Panc1 (cell line): ENCODE measurements around the gene VAC14.

Experiments used
- CTCF ChIP-seq: fragments of 450-650 bp; IDR thresholded peaks from 2 replicates; pipeline ENCODE4 v1.5.1; 2017; ENCODE audit warnings: mild to moderate bottlenecking
- POLR2AphosphoS5 ChIP-seq: IDR thresholded peaks from 2 replicates; pipeline ENCODE4 v1.6.1; 2012; ENCODE audit warnings: mild to moderate bottlenecking, low read depth, low read length, moderate library complexity

DNA sequence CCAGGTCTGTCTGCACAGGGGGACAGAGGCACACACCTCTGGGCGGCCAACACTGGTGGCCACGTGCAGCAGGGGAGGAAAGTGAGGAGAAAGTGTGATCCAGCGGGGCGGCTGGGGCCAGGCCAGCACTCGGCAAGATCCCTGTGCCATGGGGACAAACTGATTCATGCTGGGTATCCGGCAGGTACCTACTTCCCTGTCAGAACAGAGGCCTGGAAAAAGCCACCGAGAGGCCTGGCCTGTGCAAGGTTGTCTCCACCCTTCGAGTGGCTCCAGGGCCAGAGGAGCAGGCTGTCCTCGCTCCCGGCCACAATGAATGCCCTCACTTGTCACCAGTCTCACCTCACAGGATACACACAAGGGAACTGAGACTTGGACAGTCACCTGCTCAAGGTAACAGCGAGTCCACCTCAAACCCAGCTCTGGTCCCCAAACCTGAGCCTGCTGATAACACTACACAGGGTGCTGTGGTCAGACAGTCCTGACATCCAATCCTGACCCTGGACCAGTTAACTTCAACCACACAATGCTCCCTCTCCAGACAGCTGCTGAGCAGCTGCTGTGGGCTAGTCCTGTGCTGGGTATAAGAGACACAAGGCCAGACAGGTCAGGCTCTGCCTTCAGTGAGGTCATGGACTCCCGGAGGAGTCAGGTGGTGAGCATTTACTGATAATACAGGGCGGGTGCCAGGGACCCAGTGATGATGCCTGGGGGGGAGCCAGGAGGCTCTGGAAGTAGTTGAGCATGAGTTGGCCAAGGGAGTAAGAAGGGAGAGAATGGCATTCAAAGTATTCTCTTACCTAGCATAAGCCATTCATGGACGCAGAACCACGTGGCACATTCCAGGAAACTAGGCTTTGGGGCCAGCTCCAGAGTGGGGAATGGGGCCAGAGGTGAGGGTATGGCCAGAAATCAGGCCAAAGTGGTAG is 53.0 kb downstream of the VAC14 start:
- TF ChIP-seq CTCF: no peak
- TF ChIP-seq POLR2AphosphoS5: no peak
